Caki2 (cell line): Measurements from ENCODE around the gene CC2D1A. TPM values are rescaled to one million over a fixed set of nuclear protein-coding genes. Genes with fewer than 3 reads are reported as not detected.

ENCODE experiments used
- DNase-seq: peaks from one replicate; pipeline ENCODE4 v3.0.0-alpha.2; 2015; ENCODE audit warnings: low read depth
- in situ Hi-C: cut with HindIII; loops from 2 replicates; pipeline ENCODE4 v1.10.0; 2016; ENCODE audit warnings: low sequenced_read_pairs, low pct_unique_long_range_greater_than_20kb, mixed read lengths
- total RNA-seq: library from RNA; depleted of rRNA; stranded (reverse); fragments of >200 nt; shearing (Covaris generic); gene quantifications from 2 replicates; pipeline ENCODE4 v1.2.3, GENCODE V29; 2014; ENCODE audit warnings: low replicate concordance

CC2D1A gene
- total RNA-seq, 1 experiment from 2014 or later, result 24.1 TPM

DNA sequence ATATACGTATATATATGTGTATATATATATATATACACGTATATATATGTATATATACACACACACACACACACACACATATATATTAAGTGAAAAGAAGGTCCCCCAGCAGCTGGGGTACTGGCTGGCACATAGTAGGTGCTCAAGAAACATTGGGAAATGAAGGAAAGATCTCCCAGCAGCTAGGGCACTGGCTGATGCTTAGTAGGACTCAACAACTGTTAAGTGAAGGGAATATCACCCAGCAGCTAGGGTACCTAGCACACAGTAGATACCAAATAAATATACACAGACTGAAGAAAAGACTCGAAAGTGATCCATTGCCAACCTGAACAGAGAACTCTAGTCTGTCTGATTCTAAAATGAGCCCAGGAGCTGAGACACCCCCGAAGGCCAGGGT, 20.0 kb downstream of the CC2D1A start:
- in situ Hi-C loops, result no loop called here

DNA sequence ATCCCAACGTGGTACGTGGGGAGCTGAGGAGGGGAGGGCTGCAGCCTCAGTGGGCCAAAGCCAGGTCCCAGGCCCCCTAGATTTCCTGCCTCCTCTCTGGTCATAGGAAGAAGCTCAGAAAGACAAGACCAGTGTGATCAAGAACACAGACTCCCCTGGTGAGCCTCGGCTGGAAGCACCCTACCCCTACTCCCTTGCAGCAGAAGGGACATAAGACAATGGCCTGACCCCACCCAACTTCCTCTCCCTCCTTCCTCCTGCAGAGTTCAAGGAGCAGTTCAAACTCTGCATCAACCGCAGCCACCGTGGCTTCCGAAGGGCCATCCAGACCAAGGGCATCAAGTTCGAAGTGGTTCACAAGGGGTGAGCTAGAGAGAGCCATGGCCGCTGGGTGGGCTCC, 20.7 kb downstream of the CC2D1A start:
- in situ Hi-C loops, result no loop called here

More for the DNA sequence above, 20.0 kb downstream of the CC2D1A start:
- DNase-seq, result no peak

DNA sequence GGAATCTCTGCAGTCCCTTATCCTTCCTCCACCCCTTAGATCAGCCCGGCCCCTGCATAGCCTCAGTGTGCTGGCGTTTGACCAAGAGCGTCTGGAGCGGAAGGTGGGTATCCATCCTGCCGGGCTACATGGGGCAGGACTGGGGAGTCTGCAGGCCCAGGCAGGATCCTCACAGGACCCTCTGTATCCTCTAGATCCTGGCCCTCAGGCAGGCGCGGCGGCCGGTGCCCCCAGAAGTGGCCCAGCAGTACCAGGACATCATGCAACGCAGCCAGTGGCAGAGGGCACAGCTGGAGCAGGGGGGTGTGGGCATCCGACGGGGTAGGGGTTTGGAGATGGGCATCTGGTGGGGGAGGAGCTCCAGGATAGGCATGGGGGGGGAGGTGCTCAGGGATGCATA, 23.3 kb downstream of the CC2D1A start:
- in situ Hi-C loops, result no loop called here
- no peak for DNase-seq

More for the DNA sequence above, 20.7 kb downstream of the CC2D1A start:
- no peak for DNase-seq

DNA sequence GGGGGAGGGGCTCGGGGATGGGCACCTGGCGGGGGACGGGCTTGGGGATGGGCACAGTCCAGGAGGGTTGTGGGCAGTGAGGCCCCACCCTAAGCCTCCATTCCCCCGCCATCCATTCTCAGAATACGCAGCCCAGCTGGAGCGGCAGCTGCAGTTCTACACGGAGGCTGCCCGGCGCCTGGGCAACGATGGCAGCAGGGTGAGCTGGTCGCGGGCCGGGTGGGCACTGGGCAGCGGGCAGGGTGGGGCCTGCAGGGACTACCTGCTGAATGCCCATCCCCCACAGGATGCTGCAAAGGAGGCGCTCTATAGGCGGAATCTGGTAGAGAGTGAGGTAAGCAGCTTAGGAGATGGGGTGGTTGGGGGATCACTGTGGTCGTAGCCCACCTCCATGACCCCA, 24.0 kb downstream of the CC2D1A start:
- no peak for DNase-seq
- in situ Hi-C loops, result no loop called here

DNA sequence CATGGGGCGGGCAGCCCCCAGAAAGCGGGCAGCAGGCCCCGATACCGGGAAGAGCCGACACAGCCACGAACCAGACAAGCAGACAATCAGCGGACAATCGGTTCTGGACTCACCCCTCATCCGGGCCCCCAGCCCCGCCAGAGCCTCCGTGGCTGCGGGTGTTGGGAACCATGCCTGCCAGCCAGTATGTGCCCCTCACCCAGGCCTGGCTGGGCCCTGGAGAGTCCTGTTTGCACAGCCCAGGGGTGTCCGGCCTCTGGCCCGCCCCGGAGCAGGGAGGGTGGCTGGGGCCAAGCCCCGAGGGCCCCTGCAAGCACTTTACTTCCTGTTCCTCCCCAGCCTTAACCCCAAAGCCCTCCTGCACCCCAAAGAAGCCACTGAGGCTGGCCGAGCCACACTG, 24.4 kb downstream of the CC2D1A start:
- in situ Hi-C loops, result no loop called here
- DNase-seq, result no peak

DNA sequence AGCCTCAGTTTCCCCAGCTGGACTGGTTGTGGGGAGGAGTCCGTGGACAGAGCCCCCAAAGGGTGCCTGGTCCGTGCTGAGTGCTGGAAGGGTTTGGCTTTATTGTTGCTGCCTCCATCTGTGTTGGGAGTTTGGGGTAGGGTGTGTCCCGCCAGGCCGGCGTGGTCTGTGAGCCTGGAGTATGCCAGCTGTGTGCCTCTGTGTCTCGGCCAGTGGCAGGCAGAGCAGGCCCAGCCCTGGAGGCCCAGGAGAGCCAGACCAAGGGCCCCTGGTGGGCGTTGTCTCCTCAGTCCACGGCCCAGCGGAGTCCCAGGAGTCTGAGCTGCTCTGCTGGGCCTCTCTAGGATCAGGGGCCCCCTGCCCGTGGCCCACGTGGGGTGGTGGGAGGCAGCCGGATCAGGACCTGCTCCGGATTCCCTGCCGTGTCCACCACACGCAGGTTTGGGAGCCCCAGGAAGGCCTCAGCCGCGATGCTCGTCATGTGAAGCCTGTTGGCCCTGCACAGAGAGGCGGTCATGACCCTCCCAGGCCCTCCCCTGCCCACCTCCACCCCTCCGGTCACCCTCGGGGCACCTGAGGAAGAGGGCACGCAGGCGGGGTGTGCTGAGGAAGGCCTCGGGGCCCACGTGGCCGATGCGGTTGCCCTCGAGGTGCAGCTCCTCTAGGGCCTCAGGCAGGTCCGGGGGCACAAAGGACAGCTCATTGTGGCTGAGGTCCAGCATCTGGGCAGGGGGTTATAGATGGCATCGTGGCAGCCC, 25.6 kb downstream of the CC2D1A start:
- in situ Hi-C loops, result no loop called here
- DNase-seq, result no peak

DNA sequence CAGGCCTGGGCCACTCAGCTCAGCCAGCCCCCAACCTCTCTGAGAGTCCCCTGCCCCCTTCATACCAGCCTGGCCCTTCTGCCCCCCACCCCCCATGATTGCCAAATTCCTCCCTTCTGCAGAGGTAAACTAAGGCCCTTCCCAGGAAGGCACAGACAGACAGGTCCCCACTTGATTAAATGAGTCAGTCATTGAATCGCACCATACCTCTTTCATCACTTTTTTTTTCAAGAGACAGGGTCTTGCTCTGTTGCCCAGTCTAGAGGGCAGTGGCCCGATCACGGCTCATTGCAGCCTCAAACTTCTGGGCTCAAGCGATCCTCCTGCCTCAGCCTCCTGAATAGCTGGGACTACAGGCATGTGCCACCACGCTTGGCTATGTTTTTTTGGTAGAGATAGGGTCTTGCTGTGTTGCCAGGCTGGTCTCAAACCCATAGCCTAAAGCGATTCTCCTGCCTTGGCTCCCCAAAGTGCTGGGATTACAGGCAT, 26.2 kb downstream of the CC2D1A start:
- in situ Hi-C loops, result no loop called here
- DNase-seq, result no peak

DNA sequence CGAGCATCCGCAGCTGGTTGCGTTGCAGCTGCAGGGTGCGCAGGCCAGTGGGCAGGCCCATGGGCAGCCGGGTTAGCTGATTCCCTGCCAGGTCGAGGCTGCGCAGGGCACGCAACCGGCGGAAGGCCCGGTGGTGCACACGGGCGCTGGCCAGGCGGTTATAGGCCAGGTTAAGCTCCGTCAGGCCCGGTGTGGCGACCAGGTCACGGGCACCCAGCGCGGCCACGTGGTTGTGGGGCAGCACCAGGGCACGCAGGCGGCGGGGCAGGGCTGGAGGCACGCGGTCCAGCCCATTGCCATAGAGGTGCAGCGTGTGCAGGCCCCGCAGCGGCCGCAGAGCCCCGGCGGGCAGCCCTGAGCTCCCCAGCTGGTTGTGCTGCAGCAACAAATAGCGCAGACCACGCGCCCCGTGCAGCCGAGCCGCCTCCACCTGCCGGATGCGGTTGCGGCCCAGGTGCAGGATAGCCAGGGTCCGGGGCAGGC, 27.0 kb downstream of the CC2D1A start:
- DNase-seq, result no peak
- in situ Hi-C loops, result no loop called here

DNA sequence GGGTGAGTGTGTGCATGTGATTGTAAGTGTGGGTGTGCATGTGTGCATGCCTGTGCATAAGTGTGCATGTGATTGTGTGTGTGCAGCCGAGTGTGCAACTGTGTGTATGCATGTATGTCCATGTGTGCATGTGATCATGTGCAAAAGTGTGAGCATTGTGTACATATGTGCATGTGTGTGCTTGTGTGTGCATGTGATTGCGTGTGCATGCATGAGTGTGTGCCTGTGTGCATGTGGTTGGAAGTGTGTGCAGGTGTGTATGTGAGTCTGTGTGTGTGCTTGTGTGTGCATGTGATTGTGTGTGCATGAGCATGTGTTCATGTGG, 28.7 kb downstream of the CC2D1A start:
- DNase-seq, result no peak
- in situ Hi-C loops, result no loop called here

DNA sequence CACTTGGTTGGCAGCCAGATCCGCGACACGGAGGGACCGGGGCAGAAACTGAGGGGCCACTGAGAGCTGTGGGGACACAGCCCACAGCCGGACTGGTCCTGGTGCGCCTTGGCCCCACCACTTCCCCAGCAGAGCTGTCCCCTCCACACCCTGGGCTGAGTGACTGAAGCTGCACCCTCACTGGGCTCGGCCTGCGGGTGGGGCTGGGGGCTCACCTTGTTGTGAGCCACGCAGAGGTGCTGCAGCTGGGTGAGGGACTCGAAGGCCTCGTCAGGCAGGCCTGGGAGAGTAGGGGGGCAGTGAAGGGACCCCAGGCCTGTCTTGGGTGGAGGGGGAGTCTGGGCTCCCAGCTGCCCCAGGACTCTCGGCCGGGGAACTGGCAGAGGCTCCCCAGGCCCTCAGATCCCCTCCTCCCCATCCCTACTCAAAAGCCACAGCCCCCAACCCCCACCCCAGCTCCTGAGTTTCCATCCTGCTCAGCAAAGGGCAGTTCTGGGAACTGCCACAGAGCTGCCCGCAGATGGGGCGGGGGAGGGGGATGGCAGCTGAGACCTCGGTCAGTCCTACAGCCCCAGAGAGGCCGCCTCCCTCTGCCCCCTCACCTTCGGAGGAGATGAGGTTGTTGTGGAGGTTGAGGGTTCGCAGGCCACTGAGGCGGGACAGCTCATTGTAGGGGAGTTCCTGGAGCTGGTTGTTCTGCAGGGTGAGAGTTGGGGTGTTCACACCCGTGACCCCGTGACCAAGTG, 29.9 kb downstream of the CC2D1A start:
- DNase-seq, result no peak
- in situ Hi-C loops, result no loop called here

DNA sequence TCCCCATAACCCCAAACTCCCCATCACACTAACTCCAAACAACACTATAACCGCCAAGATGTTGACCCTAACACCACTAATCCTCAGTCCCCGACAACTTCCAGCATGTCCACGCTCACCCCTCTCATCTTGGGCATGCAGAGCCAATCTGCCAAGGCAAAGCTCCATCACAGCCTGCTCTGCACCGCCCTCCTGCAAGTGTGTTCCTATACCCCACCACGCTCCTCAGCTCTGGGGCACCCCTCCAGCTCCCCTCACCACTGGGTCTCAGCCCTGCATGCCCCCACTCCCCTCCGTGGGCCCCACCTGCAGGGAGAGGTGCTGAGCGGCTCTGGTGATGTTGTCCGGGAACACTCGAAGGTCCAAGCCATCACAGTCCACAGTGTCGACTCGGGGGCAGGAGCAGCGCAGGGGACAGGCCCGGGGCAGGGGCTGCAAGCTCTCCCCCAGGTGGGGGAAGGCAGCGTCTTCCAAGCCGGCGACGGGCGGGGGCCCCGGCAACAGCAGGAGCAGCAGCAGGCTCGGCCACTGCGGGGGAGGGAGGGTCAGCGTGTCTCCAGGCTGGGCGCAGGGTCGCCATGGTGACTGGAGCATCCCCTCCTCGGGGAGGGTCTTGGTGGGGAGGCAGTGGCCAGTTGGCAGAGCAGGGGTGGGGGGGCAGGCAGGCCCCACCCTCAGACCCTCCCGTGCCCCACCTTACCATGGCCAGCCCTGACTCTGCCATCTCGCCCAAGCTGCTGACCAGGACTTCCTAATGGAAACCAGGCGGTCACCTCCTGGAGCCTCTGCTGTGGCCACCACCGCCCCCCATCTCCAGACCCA, 31.7 kb downstream of the CC2D1A start:
- in situ Hi-C loops, result no loop called here
- no peak for DNase-seq

DNA sequence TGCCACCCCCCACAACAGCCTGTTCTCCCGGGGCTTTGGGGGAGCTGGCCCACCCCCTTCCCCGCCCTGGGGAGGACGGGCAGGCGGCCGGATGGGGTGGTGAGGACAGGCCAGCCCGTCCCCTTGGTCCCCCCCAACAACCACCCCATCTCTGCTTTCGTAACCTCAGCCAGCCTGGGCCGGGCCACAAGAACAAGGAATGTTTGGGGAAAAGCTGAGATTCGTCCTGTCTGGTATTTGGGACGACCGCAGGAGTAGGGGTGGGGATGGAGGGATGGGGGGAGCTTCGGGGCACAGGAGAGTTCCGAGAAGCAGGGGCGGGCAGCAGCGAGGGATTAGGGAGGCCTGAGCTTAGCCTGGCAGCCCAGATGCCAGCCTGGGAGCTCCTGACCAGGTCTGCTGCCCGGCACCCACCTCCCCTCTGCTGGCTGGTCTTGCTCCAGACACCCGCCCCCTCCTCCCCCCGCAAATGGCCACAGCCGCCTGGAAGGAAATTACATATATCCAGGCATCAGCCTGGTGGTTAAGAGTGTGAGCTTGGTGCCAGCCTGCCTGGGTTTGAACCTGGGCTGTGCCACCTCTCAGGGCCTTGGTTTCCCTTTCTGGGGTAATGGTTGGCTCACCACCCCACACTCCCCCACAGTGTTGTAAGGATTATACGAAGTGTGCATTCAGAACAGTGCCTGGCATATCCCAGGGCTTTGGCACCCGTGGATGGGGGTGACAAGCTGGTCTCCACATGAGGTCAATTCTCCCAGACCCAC, 32.5 kb downstream of the CC2D1A start, which contains the start of gene PODNL1:
Gene PODNL1, minus strand, starts transcription at position 117 of the 764 bp plus-strand sequence. CDS start 236 bp downstream, outside the sequence.
- in situ Hi-C loops, result no loop called here
- DNase-seq, result no peak

DNA sequence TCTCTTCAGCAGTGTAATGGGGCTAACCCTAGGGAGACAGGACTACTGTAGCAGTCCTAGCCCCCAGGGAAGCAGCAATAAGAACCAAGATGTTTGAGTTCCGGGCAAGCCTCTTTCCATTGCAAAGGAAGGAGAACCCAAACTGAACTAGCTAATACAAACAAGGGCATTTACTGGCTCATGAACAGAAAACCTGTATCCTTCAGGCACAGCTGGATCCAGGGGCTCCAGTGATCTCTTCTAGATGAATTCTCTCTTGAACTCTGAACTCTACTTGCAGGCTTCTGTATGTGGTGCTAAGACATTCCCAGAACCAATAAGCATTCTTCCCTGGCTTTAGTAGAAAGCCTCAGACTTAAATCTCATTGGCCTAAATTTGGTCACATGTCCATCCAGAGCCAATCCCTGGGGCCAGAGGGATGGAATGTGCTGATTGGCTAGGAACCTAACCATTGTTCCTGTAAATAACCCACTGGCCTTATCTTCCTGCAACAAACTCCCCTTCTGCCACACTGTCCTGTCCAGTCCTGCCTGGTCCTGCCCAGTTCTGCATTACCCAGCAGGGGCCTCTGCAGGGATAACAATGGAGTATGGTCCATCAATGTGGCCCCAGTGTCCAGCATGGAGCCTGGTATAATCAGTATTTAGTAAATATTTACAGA, 36.2 kb downstream of the CC2D1A start:
- in situ Hi-C loops, result no loop called here
- DNase-seq, result no peak

DNA sequence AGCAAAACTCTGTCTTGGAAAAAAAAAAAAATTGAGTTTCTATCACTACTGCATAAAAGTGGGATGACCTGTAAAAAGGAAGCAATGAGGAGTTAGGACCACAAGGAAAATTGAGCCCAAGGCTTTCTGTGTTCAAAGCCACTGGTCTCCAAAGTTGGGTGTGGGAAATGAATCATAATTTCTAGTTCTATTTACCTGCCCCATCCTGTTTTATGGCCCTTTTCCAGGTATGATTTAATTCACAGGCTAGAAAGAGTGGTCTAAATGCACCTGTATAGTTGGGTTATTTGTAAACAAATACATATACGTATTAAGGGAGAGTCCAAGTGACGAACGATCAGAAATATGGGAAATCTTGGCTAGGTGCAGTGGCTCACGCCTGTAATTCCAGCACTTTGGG, 40.4 kb downstream of the CC2D1A start:
- in situ Hi-C loops, result no loop called here
- no peak for DNase-seq

DNA sequence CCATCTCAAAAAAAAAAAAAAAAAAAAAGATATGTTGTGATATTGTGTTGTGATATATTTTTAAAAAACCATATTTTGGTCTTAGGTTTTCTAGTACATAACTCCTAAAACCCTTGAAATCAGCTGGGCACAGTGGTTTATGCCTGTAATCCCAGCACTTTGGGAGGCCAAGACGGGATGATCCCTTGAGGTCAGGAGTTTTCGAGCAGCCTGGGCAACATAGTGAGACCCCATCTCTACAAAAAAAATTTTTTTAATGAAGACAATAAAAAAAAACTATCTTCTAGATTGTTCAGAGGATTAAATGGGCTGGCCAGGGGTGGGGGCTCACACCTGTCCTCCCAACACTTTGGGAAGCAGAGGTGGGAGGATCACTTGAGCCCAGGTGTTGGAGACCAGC, 45.0 kb downstream of the CC2D1A start:
- DNase-seq, result no peak
- in situ Hi-C loops, result no loop called here

DNA sequence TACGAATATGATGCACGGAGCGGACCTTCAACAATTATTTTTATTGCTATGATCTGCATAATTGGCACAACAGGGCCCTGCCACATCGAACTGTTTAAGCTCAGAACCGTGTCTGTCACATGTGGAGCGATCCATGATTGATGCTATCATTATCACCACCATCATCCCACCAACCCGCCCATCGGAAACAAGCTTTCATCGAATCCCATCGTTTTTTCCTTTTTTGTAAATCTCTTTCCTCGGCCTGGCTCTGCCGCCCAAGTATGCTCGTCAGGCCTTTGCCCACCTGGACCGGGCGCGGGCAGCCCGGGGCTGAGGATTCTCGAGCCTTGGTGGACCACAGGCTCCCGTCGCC, 45.8 kb downstream of the CC2D1A start:
- no peak for DNase-seq
- in situ Hi-C loops, result no loop called here

DNA sequence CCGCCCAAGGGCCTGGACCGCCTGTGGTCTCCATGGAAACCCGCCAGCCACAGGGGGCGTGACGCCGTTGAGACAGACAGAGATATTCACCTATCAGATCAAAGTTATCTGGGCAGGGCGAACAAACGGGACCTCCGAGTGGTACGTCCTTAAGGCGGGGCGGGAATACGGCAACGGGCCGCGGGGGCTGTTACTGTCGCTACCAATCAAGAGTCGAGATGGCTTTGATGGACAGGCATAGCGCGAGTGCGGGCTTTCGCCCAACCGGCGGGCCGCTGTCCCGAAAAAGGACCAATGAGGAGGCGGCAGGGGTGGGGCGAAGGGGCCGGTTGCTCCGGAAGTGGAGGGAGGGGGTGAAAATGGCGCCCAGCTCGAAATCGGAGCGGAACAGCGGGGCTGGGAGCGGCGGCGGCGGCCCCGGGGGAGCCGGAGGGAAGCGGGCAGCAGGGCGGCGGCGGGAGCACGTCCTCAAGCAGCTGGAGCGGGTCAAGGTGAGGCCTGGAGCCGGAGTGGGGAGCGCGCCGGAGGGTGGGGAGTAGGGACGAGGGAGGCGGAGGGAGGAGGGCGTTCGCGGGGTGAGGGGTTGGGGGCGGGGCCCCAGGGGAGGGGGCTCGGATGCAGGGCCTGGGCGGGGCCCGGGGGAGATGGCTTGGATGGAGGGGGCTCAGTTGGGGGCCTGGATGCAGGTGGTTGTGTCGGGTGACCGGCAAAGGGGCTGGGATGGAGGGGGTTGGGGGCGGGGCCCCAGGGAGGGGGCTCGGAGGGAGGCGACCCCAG, 46.3 kb downstream of the CC2D1A start, which contains the start of gene DCAF15:
Gene DCAF15, plus strand, starts transcription at position 356 of the 777 bp plus-strand sequence. Its CDS starts 4 bp downstream, at position 360.
- peak; percentile 99 for DNase-seq
- in situ Hi-C loops, result no loop called here
